KMS-11 (cell line): ENCODE measurements around the gene FMNL2.

Experiments
- H2AFZ ChIP-seq: fragments of 200-600 bp; sonication (generic); 2 replicates; pipeline ENCODE4 v1.6.1; 2016; ENCODE audit warnings: antibody characterized with exemption, mixed run types, low read depth
- H3K27ac ChIP-seq: fragments of 200-600 bp; sonication (generic); 2 replicates; pipeline ENCODE4 v1.6.1; 2016; ENCODE audit warnings: mild to moderate bottlenecking, mixed run types
- H3K27me3 ChIP-seq: fragments of 200-600 bp; sonication (generic); 2 replicates; pipeline ENCODE4 v1.6.1; 2017; ENCODE audit warnings: mild to moderate bottlenecking, low read depth, mixed run types, moderate library complexity; ENCODE audit not compliant: insufficient read depth
- H3K36me3 ChIP-seq: fragments of 200-600 bp; sonication (generic); 2 replicates; pipeline ENCODE4 v1.6.1; 2017; ENCODE audit warnings: mild to moderate bottlenecking, mixed run types; ENCODE audit not compliant: insufficient read depth
- H3K4me1 ChIP-seq: fragments of 200-600 bp; sonication (generic); 2 replicates; pipeline ENCODE4 v1.6.1; 2016; ENCODE audit warnings: mild to moderate bottlenecking, low read depth, mixed run types; ENCODE audit not compliant: poor library complexity, severe bottlenecking
- H3K4me2 ChIP-seq: fragments of 200-600 bp; sonication (generic); 2 replicates; pipeline ENCODE4 v1.7.0; 2016; ENCODE audit warnings: mild to moderate bottlenecking, mixed run types
- H3K4me3 ChIP-seq: fragments of 200-600 bp; sonication (generic); IDR thresholded peaks from 2 replicates; pipeline ENCODE4 v1.6.1; 2017; ENCODE audit warnings: low read depth, low read length, mixed read lengths; ENCODE audit not compliant: insufficient read depth
- H3K79me2 ChIP-seq: fragments of 200-600 bp; sonication (generic); 2 replicates; pipeline ENCODE4 v1.6.1; 2016; ENCODE audit warnings: low read depth, mixed run types; ENCODE audit not compliant: insufficient read depth
- H3K9ac ChIP-seq: fragments of 200-600 bp; sonication (generic); 2 replicates; pipeline ENCODE4 v1.6.1; 2016; ENCODE audit warnings: mild to moderate bottlenecking, mixed run types
- H4K20me1 ChIP-seq: fragments of 200-600 bp; sonication (generic); 2 replicates; pipeline ENCODE4 v1.6.1; 2016; ENCODE audit warnings: mild to moderate bottlenecking, mixed run types; ENCODE audit not compliant: insufficient read depth
- TF ChIP-seq, protein P1 (sequence below): fragments of 200-600 bp; sonication (generic); conservative IDR thresholded peaks from 2 replicates; pipeline ENCODE4 v1.6.1; 2017; ENCODE audit warnings: low read depth, mild to moderate bottlenecking, antibody characterized with exemption, low read length, moderate library complexity, mixed read lengths

Gene FMNL2

DNA sequence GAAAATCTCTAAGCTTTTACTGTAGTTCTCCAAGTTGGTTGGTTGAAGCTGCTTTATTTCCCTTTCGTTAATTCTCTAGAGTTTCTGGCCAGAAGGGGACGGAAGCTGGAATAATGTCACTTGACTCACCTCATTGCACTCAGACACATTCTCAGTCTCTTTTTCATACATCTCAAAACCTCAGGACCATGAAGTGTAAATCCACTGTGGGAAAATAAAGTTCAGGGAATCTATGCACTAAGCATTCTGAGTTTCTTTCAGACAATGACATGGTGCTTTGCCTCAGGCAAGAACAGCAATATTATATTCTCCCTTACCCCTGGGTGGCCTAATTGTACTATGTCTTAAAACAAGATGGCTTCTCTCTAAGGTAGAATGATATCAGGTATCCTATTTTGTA lies 214.4 kb downstream of the FMNL2 start:
- no peak overlapping the region for H2AFZ ChIP-seq
- peaks cover 9% of the 10 kb centered on the region for H3K4me1 ChIP-seq
- TF ChIP-seq, protein P1, sequence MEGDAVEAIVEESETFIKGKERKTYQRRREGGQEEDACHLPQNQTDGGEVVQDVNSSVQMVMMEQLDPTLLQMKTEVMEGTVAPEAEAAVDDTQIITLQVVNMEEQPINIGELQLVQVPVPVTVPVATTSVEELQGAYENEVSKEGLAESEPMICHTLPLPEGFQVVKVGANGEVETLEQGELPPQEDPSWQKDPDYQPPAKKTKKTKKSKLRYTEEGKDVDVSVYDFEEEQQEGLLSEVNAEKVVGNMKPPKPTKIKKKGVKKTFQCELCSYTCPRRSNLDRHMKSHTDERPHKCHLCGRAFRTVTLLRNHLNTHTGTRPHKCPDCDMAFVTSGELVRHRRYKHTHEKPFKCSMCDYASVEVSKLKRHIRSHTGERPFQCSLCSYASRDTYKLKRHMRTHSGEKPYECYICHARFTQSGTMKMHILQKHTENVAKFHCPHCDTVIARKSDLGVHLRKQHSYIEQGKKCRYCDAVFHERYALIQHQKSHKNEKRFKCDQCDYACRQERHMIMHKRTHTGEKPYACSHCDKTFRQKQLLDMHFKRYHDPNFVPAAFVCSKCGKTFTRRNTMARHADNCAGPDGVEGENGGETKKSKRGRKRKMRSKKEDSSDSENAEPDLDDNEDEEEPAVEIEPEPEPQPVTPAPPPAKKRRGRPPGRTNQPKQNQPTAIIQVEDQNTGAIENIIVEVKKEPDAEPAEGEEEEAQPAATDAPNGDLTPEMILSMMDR: no peak
- no peak overlapping the region for H3K4me3 ChIP-seq
- H3K27ac ChIP-seq: no peak overlapping the region
- no peaks in the 10 kb centered on the region for H4K20me1 ChIP-seq
- H3K79me2 ChIP-seq: no peaks in the 10 kb centered on the region
- H3K9ac ChIP-seq: no peak overlapping the region
- H3K27me3 ChIP-seq: no peaks in the 10 kb centered on the region
- no peak overlapping the region for H3K4me2 ChIP-seq
- no peaks in the 10 kb centered on the region for H3K36me3 ChIP-seq

DNA sequence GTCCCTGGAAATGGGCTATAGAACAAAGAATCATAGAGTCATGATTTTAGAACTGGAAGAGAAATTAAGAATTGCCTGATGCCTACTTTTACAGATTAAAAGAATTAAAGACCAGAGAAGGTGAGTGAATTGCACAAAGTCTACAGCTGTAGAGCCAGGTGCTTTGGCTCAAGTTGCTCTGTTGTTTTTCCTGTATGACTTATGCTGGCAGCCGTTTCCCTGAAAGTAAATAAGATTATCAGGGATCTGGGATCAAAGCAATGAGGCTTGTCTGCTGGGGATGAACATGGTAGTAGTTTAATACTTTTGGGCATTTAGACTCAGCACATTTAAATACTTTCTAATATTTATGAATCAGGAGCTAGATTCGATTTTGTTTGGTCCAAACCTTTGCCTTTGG lies 215.4 kb downstream of the FMNL2 start:
- Histone ChIP-seq H3K9ac (no peak overlapping the region), H3K27ac (no peak overlapping the region)
- TF ChIP-seq, protein P1: no peak

DNA sequence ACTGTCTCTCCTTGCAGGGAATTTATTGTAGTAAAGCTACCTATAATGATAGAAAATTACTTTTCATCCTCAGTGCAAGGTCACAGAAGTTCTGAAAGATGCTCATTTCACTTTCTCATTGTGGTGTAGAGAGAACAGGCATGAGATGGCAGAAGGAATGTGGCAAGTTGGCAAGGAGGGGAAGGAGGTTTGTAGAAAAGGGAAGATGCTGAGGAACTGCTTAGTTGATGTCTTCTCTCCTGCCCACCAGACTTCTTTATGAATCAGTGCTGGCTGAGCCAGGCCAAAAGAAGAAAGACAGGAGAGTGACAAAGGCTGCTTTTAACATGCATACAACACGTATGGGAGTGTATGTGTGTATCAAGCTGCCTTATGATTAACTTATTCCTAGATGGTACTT lies 217.9 kb downstream of the FMNL2 start:
- Histone ChIP-seq H2AFZ (no peak overlapping the region), H3K4me1 (peaks cover 43% of the 10 kb centered on the region), H3K27me3 (no peaks in the 10 kb centered on the region), H4K20me1 (no peaks in the 10 kb centered on the region), H3K79me2 (no peaks in the 10 kb centered on the region), H3K9ac (no peak overlapping the region), H3K4me3 (no peak overlapping the region), H3K27ac (no peak overlapping the region), H3K36me3 (no peaks in the 10 kb centered on the region), H3K4me2 (no peak overlapping the region)
- TF ChIP-seq, protein P1: no peak

More for the DNA sequence above, 215.4 kb downstream of the FMNL2 start:
- Histone ChIP-seq H4K20me1 (no peaks in the 10 kb centered on the region), H3K4me3 (no peak overlapping the region), H3K27me3 (no peaks in the 10 kb centered on the region), H3K4me1 (peaks cover 18% of the 10 kb centered on the region), H3K36me3 (no peaks in the 10 kb centered on the region), H3K4me2 (no peak overlapping the region), H2AFZ (no peak overlapping the region), H3K79me2 (no peaks in the 10 kb centered on the region)

DNA sequence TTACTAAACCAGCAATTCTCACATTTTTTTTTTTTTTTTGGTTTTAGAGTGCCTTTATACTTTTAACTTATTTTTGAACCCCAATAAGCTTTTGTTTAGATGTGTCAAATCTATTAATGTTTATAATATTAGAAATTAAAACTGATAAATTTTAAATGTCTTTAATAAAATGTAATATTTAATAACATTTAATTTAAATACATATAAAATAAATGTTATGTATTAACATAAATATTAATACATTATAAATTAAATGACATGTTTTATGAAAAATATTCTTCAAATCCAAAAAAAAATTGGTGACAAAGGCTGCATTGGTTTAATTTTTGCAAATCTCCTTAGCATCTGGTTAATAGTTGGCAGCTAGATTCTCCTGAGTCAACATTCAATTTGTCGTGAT lies 218.5 kb downstream of the FMNL2 start:
- TF ChIP-seq, protein P1: no peak
- Histone ChIP-seq H3K36me3 (no peaks in the 10 kb centered on the region), H2AFZ (no peak overlapping the region), H4K20me1 (no peaks in the 10 kb centered on the region), H3K27ac (no peak overlapping the region), H3K4me1 (peaks cover 50% of the 10 kb centered on the region), H3K4me2 (no peak overlapping the region), H3K27me3 (no peaks in the 10 kb centered on the region), H3K79me2 (no peaks in the 10 kb centered on the region), H3K4me3 (no peak overlapping the region), H3K9ac (no peak overlapping the region)
